Activated CD8-positive, alpha-beta T cell treated with anti-CD3 and anti-CD28 coated beads, Interleukin-2, amount 10 ng/mL, durations not matched to agents 7 days and 5 days (primary cell): ENCODE data around the gene POTEF. TPM values are rescaled to one million over a fixed set of nuclear protein-coding genes. Genes with fewer than 3 reads are reported as not detected.
"Not testable (repeated sequence)": the region's sequence is repeated elsewhere in the genome, so short reads cannot be mapped to it uniquely, and the experiment has no call there.

Experiments used
- ATAC-seq: fragments of 150-1000 bp; cut with Tn5 transposase; one replicate; pipeline ENCODE4 v1.10.0; 2021; ENCODE audit warnings: moderate library complexity
- CTCF ChIA-PET: fragments of 350-600 bp; sonication (Branson Sonifier 250); formaldehyde crosslinking; loops from one replicate; lab custom pipeline; 2021; ENCODE audit warnings: antibody characterized with exemption; lab: Charles Lee
- POLR2A ChIA-PET: fragments of 350-600 bp; sonication (Branson Sonifier 250); formaldehyde crosslinking; loops from one replicate; lab custom pipeline; 2021; ENCODE audit warnings: antibody characterized with exemption; lab: Charles Lee
- DNase-seq: peaks from one replicate; pipeline ENCODE4 v3.0.0-alpha.2; 2020
- H3K27ac Mint-ChIP-seq: one replicate; pipeline ENCODE4 v1.8.0; 2021; ENCODE audit warnings: mild to moderate bottlenecking, mixed read lengths
- H3K27me3 Mint-ChIP-seq: one replicate; pipeline ENCODE4 v1.8.0; 2021; ENCODE audit warnings: low read depth, mixed read lengths
- H3K36me3 Mint-ChIP-seq: one replicate; pipeline ENCODE4 v1.8.0; 2021; ENCODE audit warnings: low read depth, mixed read lengths
- H3K4me1 Mint-ChIP-seq: one replicate; pipeline ENCODE4 v1.8.0; 2021; ENCODE audit warnings: low read depth, mixed read lengths
- H3K4me3 Mint-ChIP-seq: one replicate; pipeline ENCODE4 v1.8.0; 2021; ENCODE audit warnings: mild to moderate bottlenecking, mixed read lengths
- H3K9me3 Mint-ChIP-seq: one replicate; pipeline ENCODE4 v1.8.0; 2022; ENCODE audit warnings: mixed read lengths; ENCODE audit not compliant: insufficient read depth
- total RNA-seq, 2 experiments: library from RNA; stranded (reverse); gene quantifications; one replicate each; pipeline ENCODE4 v1.2.3, GENCODE V29; 2021

The POTEF gene
- total RNA-seq, 2 experiments from 2014 or later, result not detected

- peaks cover 8% of the 10 kb centered on the region for H3K4me1 Mint-ChIP-seq
- H3K27ac Mint-ChIP-seq, result peak overlapping the region; percentile 5
- H3K9me3 Mint-ChIP-seq, result no peaks in the 10 kb centered on the region
- no peaks in the 10 kb centered on the region for H3K27me3 Mint-ChIP-seq
- POLR2A ChIA-PET, result no interaction called here
- no peak for ATAC-seq
- DNase-seq, result no peak
- no peak overlapping the region for H3K4me3 Mint-ChIP-seq
- peaks cover 17% of the 10 kb centered on the region for H3K36me3 Mint-ChIP-seq
- CTCF ChIA-PET, result no interaction called here
Observed at GRCh38 chr2:130150181-130151144, 21.4 kb upstream of the POTEF start.

- H3K9me3 Mint-ChIP-seq, CTCF ChIA-PET, H3K27me3 Mint-ChIP-seq, H3K4me3 Mint-ChIP-seq, POLR2A ChIA-PET, ATAC-seq, H3K36me3 Mint-ChIP-seq: not testable (repeated sequence)
- DNase-seq, result peak; percentile 21
- H3K27ac Mint-ChIP-seq, result peak overlapping the region; percentile 27
- H3K4me1 Mint-ChIP-seq, result peaks cover 12% of the 10 kb centered on the region
Observed at GRCh38 chr2:130148515-130148914, 19.5 kb upstream of the POTEF start.

- POLR2A ChIA-PET, H3K27ac Mint-ChIP-seq, H3K27me3 Mint-ChIP-seq, CTCF ChIA-PET, H3K9me3 Mint-ChIP-seq, H3K36me3 Mint-ChIP-seq: not testable (repeated sequence)
- peaks cover 18% of the 10 kb centered on the region for H3K4me1 Mint-ChIP-seq
- peak within 1 kb of the TSS; percentile 71 for H3K4me3 Mint-ChIP-seq
- DNase-seq (peak; percentile 73), ATAC-seq (peak; percentile 92)
Observed at GRCh38 chr2:130145006-130145414, 16.0 kb upstream of the POTEF start, which contains the start of gene CCDC74B. Gene CCDC74B (minus strand): TSS chr2:130145112. CDS start chr2:130144996, 116 bp downstream.

- POLR2A ChIA-PET, CTCF ChIA-PET, ATAC-seq, H3K27me3 Mint-ChIP-seq, H3K9me3 Mint-ChIP-seq, H3K36me3 Mint-ChIP-seq, H3K27ac Mint-ChIP-seq, DNase-seq: not testable (repeated sequence)
- Mint-ChIP-seq H3K4me3 (peak overlapping the region; percentile 70), H3K4me1 (peaks cover 15% of the 10 kb centered on the region)
Observed at GRCh38 chr2:130143266-130144039, 14.4 kb upstream of the POTEF start.

GRCh38 chr2:130142396-130143265, 13.6 kb upstream of the POTEF start:
- POLR2A ChIA-PET, result not testable (repeated sequence)
- peaks cover 11% of the 10 kb centered on the region for H3K4me1 Mint-ChIP-seq

GRCh38 chr2:130141645-130142370, 12.8 kb upstream of the POTEF start:
- H3K4me3 Mint-ChIP-seq, DNase-seq, H3K27me3 Mint-ChIP-seq, CTCF ChIA-PET, H3K9me3 Mint-ChIP-seq, H3K36me3 Mint-ChIP-seq, POLR2A ChIA-PET, ATAC-seq, H3K27ac Mint-ChIP-seq: not testable (repeated sequence)
- peaks cover 11% of the 10 kb centered on the region for H3K4me1 Mint-ChIP-seq

More at GRCh38 chr2:130142396-130143265, 13.6 kb upstream of the POTEF start:
- DNase-seq, H3K9me3 Mint-ChIP-seq, ATAC-seq, H3K36me3 Mint-ChIP-seq, H3K27ac Mint-ChIP-seq, CTCF ChIA-PET, H3K4me3 Mint-ChIP-seq, H3K27me3 Mint-ChIP-seq: not testable (repeated sequence)

GRCh38 chr2:130141002-130141401, 12.0 kb upstream of the POTEF start:
- DNase-seq, H3K27me3 Mint-ChIP-seq, ATAC-seq, H3K27ac Mint-ChIP-seq, H3K4me3 Mint-ChIP-seq, H3K9me3 Mint-ChIP-seq, H3K36me3 Mint-ChIP-seq, POLR2A ChIA-PET, CTCF ChIA-PET: not testable (repeated sequence)
- H3K4me1 Mint-ChIP-seq, result peaks cover 11% of the 10 kb centered on the region

GRCh38 chr2:130140516-130140915, 11.5 kb upstream of the POTEF start:
- POLR2A ChIA-PET, H3K27me3 Mint-ChIP-seq, H3K4me3 Mint-ChIP-seq, H3K9me3 Mint-ChIP-seq, DNase-seq, CTCF ChIA-PET, H3K27ac Mint-ChIP-seq, H3K36me3 Mint-ChIP-seq, ATAC-seq: not testable (repeated sequence)
- H3K4me1 Mint-ChIP-seq, result peaks cover 11% of the 10 kb centered on the region

- H3K27me3 Mint-ChIP-seq, CTCF ChIA-PET, H3K36me3 Mint-ChIP-seq, DNase-seq, H3K4me1 Mint-ChIP-seq, H3K27ac Mint-ChIP-seq, POLR2A ChIA-PET, H3K4me3 Mint-ChIP-seq, ATAC-seq, H3K9me3 Mint-ChIP-seq: not testable (repeated sequence)
Observed at GRCh38 chr2:130139331-130140280, 10.6 kb upstream of the POTEF start.

- H3K9me3 Mint-ChIP-seq, DNase-seq, POLR2A ChIA-PET, H3K36me3 Mint-ChIP-seq, H3K27me3 Mint-ChIP-seq, H3K4me3 Mint-ChIP-seq, H3K27ac Mint-ChIP-seq, CTCF ChIA-PET, ATAC-seq, H3K4me1 Mint-ChIP-seq: not testable (repeated sequence)
Observed at GRCh38 chr2:130138841-130139251, 9.8 kb upstream of the POTEF start.
